ENCODE data around the gene FAM184A. TPM values are rescaled to one million over a fixed set of nuclear protein-coding genes. Genes with fewer than 3 reads are reported as not detected.

Gene FAM184A
- total RNA-seq, 1 experiment from 2014 or later = 13.3 TPM

GRCh38 chr6:119124079-119124824, 45.8 kb upstream of the FAM184A start:
- TF ChIP-seq STAT6 (CRISPR knock-in tag; conservative IDR thresholded peaks at IDR 0.05; ENCODE audit: low read depth) (no peak), JAZF1 (CRISPR knock-in tag; IDR thresholded peaks at IDR 0.05) (no peak), ZNF219 (CRISPR knock-in tag; IDR thresholded peaks at IDR 0.05; ENCODE audit: borderline replicate concordance) (no peak), PRDM15 (CRISPR knock-in tag; IDR thresholded peaks at IDR 0.05) (no peak)

GRCh38 chr6:119122336-119122735, 43.9 kb upstream of the FAM184A start:
- ChIA-PET CTCF (no interaction called here), POLR2A (no interaction called here)
- H3K36me3 Mint-ChIP-seq = no peaks in the 10 kb centered on the region
- H3K4me3 Mint-ChIP-seq = no peak overlapping the region
- TF ChIP-seq ZNF425 (CRISPR knock-in tag; conservative IDR thresholded peaks at IDR 0.05) (no peak), ZNF317 (CRISPR knock-in tag; IDR thresholded peaks at IDR 0.05; ENCODE audit: borderline replicate concordance, low read depth) (no peak), GABPB1 (CRISPR knock-in tag; IDR thresholded peaks at IDR 0.05) (no peak), TP53 (CRISPR knock-in tag; IDR thresholded peaks at IDR 0.05) (no peak), ZBTB21 (CRISPR knock-in tag; IDR thresholded peaks at IDR 0.05; ENCODE audit: borderline replicate concordance) (no peak), NR3C1 (CRISPR knock-in tag; conservative IDR thresholded peaks at IDR 0.05; ENCODE audit: low read depth) (no peak), TEAD1 (CRISPR knock-in tag; IDR thresholded peaks at IDR 0.05) (no peak), SMAD3 (CRISPR knock-in tag; IDR thresholded peaks at IDR 0.05; ENCODE audit: borderline replicate concordance) (no peak), NR2C2 (CRISPR knock-in tag; IDR thresholded peaks at IDR 0.05) (no peak)
- TF ChIP-seq, protein P1, sequence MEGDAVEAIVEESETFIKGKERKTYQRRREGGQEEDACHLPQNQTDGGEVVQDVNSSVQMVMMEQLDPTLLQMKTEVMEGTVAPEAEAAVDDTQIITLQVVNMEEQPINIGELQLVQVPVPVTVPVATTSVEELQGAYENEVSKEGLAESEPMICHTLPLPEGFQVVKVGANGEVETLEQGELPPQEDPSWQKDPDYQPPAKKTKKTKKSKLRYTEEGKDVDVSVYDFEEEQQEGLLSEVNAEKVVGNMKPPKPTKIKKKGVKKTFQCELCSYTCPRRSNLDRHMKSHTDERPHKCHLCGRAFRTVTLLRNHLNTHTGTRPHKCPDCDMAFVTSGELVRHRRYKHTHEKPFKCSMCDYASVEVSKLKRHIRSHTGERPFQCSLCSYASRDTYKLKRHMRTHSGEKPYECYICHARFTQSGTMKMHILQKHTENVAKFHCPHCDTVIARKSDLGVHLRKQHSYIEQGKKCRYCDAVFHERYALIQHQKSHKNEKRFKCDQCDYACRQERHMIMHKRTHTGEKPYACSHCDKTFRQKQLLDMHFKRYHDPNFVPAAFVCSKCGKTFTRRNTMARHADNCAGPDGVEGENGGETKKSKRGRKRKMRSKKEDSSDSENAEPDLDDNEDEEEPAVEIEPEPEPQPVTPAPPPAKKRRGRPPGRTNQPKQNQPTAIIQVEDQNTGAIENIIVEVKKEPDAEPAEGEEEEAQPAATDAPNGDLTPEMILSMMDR (IDR thresholded peaks at IDR 0.05) = no peak
- TF ChIP-seq, protein P2, sequence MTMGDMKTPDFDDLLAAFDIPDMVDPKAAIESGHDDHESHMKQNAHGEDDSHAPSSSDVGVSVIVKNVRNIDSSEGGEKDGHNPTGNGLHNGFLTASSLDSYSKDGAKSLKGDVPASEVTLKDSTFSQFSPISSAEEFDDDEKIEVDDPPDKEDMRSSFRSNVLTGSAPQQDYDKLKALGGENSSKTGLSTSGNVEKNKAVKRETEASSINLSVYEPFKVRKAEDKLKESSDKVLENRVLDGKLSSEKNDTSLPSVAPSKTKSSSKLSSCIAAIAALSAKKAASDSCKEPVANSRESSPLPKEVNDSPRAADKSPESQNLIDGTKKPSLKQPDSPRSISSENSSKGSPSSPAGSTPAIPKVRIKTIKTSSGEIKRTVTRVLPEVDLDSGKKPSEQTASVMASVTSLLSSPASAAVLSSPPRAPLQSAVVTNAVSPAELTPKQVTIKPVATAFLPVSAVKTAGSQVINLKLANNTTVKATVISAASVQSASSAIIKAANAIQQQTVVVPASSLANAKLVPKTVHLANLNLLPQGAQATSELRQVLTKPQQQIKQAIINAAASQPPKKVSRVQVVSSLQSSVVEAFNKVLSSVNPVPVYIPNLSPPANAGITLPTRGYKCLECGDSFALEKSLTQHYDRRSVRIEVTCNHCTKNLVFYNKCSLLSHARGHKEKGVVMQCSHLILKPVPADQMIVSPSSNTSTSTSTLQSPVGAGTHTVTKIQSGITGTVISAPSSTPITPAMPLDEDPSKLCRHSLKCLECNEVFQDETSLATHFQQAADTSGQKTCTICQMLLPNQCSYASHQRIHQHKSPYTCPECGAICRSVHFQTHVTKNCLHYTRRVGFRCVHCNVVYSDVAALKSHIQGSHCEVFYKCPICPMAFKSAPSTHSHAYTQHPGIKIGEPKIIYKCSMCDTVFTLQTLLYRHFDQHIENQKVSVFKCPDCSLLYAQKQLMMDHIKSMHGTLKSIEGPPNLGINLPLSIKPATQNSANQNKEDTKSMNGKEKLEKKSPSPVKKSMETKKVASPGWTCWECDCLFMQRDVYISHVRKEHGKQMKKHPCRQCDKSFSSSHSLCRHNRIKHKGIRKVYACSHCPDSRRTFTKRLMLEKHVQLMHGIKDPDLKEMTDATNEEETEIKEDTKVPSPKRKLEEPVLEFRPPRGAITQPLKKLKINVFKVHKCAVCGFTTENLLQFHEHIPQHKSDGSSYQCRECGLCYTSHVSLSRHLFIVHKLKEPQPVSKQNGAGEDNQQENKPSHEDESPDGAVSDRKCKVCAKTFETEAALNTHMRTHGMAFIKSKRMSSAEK (CRISPR knock-in tag; IDR thresholded peaks at IDR 0.05; ENCODE audit: borderline replicate concordance) = no peak
- TF ChIP-seq, protein P3, sequence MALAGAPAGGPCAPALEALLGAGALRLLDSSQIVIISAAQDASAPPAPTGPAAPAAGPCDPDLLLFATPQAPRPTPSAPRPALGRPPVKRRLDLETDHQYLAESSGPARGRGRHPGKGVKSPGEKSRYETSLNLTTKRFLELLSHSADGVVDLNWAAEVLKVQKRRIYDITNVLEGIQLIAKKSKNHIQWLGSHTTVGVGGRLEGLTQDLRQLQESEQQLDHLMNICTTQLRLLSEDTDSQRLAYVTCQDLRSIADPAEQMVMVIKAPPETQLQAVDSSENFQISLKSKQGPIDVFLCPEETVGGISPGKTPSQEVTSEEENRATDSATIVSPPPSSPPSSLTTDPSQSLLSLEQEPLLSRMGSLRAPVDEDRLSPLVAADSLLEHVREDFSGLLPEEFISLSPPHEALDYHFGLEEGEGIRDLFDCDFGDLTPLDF (CRISPR knock-in tag; IDR thresholded peaks at IDR 0.05) = no peak
- TF ChIP-seq, protein P4, sequence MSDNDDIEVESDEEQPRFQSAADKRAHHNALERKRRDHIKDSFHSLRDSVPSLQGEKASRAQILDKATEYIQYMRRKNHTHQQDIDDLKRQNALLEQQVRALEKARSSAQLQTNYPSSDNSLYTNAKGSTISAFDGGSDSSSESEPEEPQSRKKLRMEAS (CRISPR knock-in tag; IDR thresholded peaks at IDR 0.05) = no peak
- H3K9me3 Mint-ChIP-seq = 0 out of 2 replicates have a peak, but pooled peaks cover 13% of the 10 kb centered on the region
- DNase-seq (ENCODE audit: low spot score) (no peak), ATAC-seq (no peak)
- no peak overlapping the region for H3K27ac Mint-ChIP-seq
- H3K27me3 Mint-ChIP-seq (ENCODE audit: low read depth) = peaks cover 3% of the 10 kb centered on the region
- peaks cover 27% of the 10 kb centered on the region for H3K4me1 Mint-ChIP-seq

More at GRCh38 chr6:119124079-119124824, 45.8 kb upstream of the FAM184A start:
- Mint-ChIP-seq H3K27me3 (ENCODE audit: low read depth) (no peaks in the 10 kb centered on the region; the same call in none of the 2 replicates), H3K36me3 (no peaks in the 10 kb centered on the region), H3K4me1 (peaks cover 32% of the 10 kb centered on the region), H3K27ac (no peak overlapping the region), H3K9me3 (0 out of 2 replicates have a peak, but pooled peaks cover 13% of the 10 kb centered on the region), H3K4me3 (no peak overlapping the region)
- CTCF ChIA-PET = interaction anchor here (1.3 kb wide), 1 partner anchor 14 kb away, joined by 4 read pairs; no protein-coding TSS in a partner anchor
- POLR2A ChIA-PET = no interaction called here
- DNase-seq (ENCODE audit: low spot score) (no peak), ATAC-seq (no peak)

Data from WTC11 (cell line).